ENCODE measurements around the gene RSRC1.

DNA sequence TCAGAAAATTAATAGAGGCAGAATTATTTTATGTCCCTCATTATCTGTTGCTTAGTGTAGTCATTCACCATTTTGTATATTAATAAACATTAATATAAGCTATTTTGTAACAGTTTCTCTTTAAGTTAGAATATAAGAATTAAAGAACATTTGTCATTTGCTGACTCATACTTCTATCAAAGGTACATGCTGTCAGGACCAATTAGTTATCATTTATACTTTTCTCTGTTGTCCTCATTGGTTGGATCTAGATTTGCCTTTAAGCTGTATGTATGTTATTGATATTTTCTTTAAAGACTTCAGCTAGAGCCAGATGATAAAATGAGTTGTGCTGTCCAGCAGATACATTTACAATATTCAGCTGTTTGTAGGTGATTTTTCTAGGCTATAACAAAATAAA, 292.7 kb downstream of the RSRC1 start:
- TF ChIP-seq, protein P1, sequence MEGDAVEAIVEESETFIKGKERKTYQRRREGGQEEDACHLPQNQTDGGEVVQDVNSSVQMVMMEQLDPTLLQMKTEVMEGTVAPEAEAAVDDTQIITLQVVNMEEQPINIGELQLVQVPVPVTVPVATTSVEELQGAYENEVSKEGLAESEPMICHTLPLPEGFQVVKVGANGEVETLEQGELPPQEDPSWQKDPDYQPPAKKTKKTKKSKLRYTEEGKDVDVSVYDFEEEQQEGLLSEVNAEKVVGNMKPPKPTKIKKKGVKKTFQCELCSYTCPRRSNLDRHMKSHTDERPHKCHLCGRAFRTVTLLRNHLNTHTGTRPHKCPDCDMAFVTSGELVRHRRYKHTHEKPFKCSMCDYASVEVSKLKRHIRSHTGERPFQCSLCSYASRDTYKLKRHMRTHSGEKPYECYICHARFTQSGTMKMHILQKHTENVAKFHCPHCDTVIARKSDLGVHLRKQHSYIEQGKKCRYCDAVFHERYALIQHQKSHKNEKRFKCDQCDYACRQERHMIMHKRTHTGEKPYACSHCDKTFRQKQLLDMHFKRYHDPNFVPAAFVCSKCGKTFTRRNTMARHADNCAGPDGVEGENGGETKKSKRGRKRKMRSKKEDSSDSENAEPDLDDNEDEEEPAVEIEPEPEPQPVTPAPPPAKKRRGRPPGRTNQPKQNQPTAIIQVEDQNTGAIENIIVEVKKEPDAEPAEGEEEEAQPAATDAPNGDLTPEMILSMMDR (IDR thresholded peaks at IDR 0.05 in 4 of 5, conservative IDR thresholded peaks at IDR 0.05 in 1 of 5) = no peak
- TF ChIP-seq POLR2A (IDR thresholded peaks at IDR 0.05) = no peak

Measured in gastrocnemius medialis (tissue), 4 donors.